Brain microvascular endothelial cell (primary cell): ENCODE data around the gene CTPS1.

Experiments
- DNase-seq: peaks from one replicate; pipeline ENCODE4 v3.0.0-alpha.2; 2020
- H3K27ac ChIP-seq: fragments of 250-450 bp; sonication (Bioruptor Pico); 2 replicates; pipeline ENCODE4 v1.5.1; 2020; ENCODE audit warnings: mild to moderate bottlenecking, moderate library complexity
- H3K27me3 ChIP-seq: fragments of 250-450 bp; sonication (Bioruptor Pico); replicated peaks from 2 replicates; pipeline ENCODE4 v1.5.1; 2020; ENCODE audit warnings: mild to moderate bottlenecking
- H3K36me3 ChIP-seq: fragments of 250-450 bp; sonication (Bioruptor Pico); replicated peaks from 2 replicates; pipeline ENCODE4 v1.5.1; 2020; ENCODE audit warnings: mild to moderate bottlenecking
- H3K4me3 ChIP-seq: 2 replicates; pipeline ENCODE4 v1.5.1; 2011; ENCODE audit warnings: low read depth, mild to moderate bottlenecking, control low read depth, low read length, moderate library complexity
- in situ Hi-C: cut with HindIII; loops from 2 replicates; pipeline ENCODE4 v1.10.0; 2017; ENCODE audit warnings: low sequenced_read_pairs, low pct_ligation_motif_present
- TF ChIP-seq, protein P1 (sequence below): IDR thresholded peaks from 2 replicates; pipeline ENCODE4 v1.5.1; 2011; ENCODE audit warnings: low read depth, mild to moderate bottlenecking, moderate library complexity, low read length, control low read depth, inconsistent platforms; ENCODE audit errors: missing control alignments

CTPS1 gene

DNA sequence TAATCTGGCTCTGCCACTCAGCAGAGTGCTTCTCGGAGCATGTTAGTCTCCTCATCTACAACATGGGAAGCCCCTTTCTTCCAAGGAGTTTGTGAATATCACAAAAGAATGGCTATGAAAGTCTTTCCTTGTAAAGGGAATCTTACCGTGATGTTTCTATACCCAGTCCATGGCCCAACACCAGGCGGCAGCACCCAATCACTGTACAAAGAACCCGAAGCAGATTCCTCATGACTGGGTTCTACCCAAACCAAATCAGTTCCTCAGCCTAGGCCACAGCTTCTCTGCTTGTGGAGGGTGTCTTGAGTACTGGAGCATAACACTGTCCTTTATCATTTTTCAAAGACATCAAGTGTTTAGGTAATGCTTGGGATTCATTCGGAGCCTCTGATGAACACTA lies 58.6 kb downstream of the CTPS1 start:
- in situ Hi-C loops: no loop called here
- Histone ChIP-seq H3K36me3 (peaks cover 8% of the 10 kb centered on the region), H3K27me3 (no peaks in the 10 kb centered on the region), H3K27ac (no peak overlapping the region), H3K4me3 (no peak overlapping the region)
- DNase-seq: no peak
- TF ChIP-seq, protein P1, sequence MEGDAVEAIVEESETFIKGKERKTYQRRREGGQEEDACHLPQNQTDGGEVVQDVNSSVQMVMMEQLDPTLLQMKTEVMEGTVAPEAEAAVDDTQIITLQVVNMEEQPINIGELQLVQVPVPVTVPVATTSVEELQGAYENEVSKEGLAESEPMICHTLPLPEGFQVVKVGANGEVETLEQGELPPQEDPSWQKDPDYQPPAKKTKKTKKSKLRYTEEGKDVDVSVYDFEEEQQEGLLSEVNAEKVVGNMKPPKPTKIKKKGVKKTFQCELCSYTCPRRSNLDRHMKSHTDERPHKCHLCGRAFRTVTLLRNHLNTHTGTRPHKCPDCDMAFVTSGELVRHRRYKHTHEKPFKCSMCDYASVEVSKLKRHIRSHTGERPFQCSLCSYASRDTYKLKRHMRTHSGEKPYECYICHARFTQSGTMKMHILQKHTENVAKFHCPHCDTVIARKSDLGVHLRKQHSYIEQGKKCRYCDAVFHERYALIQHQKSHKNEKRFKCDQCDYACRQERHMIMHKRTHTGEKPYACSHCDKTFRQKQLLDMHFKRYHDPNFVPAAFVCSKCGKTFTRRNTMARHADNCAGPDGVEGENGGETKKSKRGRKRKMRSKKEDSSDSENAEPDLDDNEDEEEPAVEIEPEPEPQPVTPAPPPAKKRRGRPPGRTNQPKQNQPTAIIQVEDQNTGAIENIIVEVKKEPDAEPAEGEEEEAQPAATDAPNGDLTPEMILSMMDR: peak; percentile 47

DNA sequence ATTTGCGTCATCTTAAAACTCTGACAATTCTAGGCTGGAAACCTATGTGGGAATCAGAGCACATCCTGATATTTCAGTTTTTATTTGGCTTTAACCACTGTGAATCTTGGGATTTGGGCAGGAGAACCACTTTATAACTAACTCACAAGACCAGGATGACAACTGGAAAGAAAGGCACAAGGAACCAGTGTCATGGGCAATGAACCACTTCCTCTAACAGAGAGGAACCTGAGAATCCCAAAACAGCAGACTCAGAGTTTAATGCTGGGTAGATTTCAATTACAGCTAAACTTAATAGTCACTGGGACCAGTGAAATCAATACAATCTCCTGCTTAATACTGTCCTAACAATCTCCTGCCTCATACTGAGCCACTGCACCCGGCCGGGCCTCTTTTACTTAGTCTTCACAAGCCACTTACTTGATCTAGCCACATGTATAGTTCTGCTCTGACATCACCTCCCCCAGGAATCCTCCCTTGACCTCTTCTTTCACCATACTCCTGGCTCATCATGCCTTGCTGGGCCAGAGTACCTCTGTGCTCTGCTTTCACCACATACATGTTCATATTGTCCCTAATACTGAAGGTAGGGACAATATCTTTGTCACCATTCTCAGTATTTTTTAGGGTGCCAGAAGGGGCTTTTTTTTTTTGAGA lies 62.2 kb downstream of the CTPS1 start:
- H3K27ac ChIP-seq: no peak overlapping the region
- in situ Hi-C loops: no loop called here
- H3K27me3 ChIP-seq: no peaks in the 10 kb centered on the region
- no peak overlapping the region for H3K4me3 ChIP-seq
- no peak for DNase-seq
- TF ChIP-seq, protein P1: no peak
- peaks cover 6% of the 10 kb centered on the region for H3K36me3 ChIP-seq

DNA sequence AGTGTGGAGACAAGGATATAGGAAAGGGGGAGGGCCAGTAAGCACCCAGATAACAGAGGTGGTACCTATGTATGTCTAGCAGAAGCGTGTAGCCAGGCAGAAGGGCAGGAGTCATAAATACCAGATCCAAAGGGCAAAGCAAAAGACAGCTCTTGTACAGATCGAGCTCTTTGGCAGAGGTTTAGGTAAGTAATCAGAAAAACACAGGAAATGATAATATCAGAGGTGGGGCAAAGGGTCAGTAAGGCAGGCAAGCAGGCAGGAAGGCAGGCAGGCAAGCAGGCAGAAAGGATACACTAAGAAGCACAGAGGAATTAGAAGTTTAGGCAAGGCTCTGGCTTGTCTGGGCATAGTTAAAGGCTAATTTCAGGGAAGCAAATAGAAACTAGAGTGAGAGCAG lies 64.7 kb downstream of the CTPS1 start:
- TF ChIP-seq, protein P1: no peak
- Histone ChIP-seq H3K27ac (no peak overlapping the region), H3K27me3 (no peaks in the 10 kb centered on the region), H3K36me3 (peaks cover 2% of the 10 kb centered on the region), H3K4me3 (no peak overlapping the region)
- in situ Hi-C loops: no loop called here
- DNase-seq: no peak

DNA sequence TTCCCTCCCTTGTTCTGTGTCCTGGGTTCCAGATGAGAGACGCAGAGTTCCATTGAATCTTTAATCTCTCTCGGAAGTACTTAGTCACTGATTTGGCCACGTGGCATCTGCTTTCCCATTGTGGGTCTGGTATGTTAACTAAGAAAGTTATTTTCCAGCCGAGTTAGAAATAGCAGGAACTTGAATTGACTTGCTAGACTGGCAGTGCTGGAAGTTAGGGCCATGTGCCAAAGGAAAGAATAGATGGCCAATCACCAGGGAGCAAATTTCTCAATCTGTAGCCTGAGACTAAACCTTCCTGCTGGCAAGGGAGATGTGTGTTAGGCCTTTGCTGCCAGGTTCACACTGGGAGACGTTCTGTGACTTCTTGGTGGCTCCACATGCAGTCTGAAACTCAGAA lies 66.2 kb downstream of the CTPS1 start:
- peak; percentile 47 for DNase-seq
- TF ChIP-seq, protein P1: no peak

DNA sequence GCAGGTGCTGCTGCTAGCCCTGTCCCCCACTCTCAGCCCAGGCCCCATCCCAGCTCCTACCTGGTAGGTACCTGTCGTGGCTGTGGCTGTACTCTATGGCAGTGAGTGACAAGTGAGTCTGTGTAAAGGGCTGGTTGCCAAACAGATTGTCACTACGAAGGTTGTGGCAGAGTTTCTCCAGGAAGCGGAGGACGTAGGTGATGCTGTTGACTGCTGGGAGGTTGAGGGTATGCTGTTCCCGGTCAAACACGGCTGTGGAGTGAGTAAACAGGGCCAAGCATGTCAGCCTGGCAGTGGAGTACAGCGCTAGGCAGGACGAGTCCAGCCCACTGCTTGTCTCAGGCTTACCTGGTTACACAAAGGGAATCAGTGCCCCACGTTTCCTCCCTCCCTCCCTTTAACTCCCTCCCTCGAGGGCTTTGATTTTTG lies 66.9 kb downstream of the CTPS1 start:
- H3K4me3 ChIP-seq: no peak overlapping the region
- no peak for DNase-seq
- H3K27ac ChIP-seq: no peak overlapping the region
- TF ChIP-seq, protein P1: no peak
- peaks cover 2% of the 10 kb centered on the region for H3K36me3 ChIP-seq
- no peaks in the 10 kb centered on the region for H3K27me3 ChIP-seq
- in situ Hi-C loops: no loop called here

More for the DNA sequence above, 66.2 kb downstream of the CTPS1 start:
- in situ Hi-C loops: no loop called here
- Histone ChIP-seq H3K27ac (no peak overlapping the region), H3K4me3 (no peak overlapping the region), H3K36me3 (peaks cover 2% of the 10 kb centered on the region), H3K27me3 (no peaks in the 10 kb centered on the region)

DNA sequence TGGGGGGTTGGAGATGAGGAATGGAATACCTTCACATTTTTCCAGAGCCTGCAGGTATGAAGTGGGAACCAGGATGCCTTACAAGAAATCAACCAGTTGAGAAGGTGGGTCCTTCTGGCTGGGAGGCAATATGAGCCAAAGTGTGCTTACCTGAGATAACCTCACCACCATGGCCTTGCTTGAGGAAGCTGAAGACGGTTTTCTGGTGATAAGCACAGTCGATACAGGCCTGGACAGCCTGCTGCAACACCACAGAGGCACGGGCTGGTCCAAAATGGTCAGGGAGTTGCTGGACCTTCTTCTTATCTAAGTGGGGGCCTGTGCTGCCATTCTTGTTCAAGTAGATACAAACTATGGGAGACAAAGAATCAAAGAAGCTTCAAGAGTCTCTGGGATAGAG lies 69.0 kb downstream of the CTPS1 start:
- no peak overlapping the region for H3K4me3 ChIP-seq
- H3K27ac ChIP-seq: no peak overlapping the region
- in situ Hi-C loops: no loop called here
- no peaks in the 10 kb centered on the region for H3K27me3 ChIP-seq
- H3K36me3 ChIP-seq: peaks cover 2% of the 10 kb centered on the region
- TF ChIP-seq, protein P1: no peak
- DNase-seq: no peak
